HG02763 (cell line): ENCODE data around the gene ANKRD50.

Experiments
- ATAC-seq: cut with Tn5 transposase; IDR thresholded peaks from one replicate; pipeline ENCODE4 v1.9.1; 2021; ENCODE audit warnings: mild to moderate bottlenecking, moderate library complexity; ENCODE audit not compliant: unreplicated experiment

ANKRD50 gene

GRCh38 chr4:124640022-124640730 lies 72.4 kb downstream of the ANKRD50 start:
- ATAC-seq, result no peak

GRCh38 chr4:124637321-124637720 lies 75.2 kb downstream of the ANKRD50 start:
- ATAC-seq, result no peak

- no peak for ATAC-seq
Measured at GRCh38 chr4:124636788-124637187, 75.7 kb downstream of the ANKRD50 start.

GRCh38 chr4:124635331-124635730 lies 77.2 kb downstream of the ANKRD50 start:
- ATAC-seq, result no peak

- ATAC-seq, result no peak
Measured at GRCh38 chr4:124633285-124633941, 79.1 kb downstream of the ANKRD50 start.

- no peak for ATAC-seq
Measured at GRCh38 chr4:124632439-124632838, 80.1 kb downstream of the ANKRD50 start.

GRCh38 chr4:124631760-124632159 lies 80.8 kb downstream of the ANKRD50 start:
- peak; percentile 87 for ATAC-seq

- no peak for ATAC-seq
Measured at GRCh38 chr4:124629681-124630080, 82.9 kb downstream of the ANKRD50 start.
